ENCODE data around the gene IL17RB.

Gene IL17RB

DNA sequence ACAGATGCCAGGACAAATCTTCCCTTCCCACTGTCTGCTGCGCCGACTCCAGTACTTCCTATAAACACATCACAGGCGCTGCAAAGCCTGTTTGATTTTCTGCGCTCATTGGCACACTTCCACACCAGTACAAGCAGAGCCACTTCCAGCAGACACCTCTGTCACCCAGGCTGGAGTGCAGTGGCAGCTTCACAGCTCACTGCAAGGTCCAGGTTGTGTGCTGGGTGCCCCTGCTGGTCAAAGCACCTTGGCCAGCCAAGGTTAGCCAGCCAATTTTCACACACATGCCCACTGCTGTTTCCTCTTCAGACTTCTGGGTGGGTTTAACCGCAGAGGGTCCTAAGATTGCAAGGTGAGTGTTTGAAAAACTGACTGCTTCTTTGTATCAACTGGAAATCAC is 5.1 kb upstream of the IL17RB start:
- Histone ChIP-seq H3F3A (ENCODE audit: low read depth) (no peaks in the 10 kb centered on the region), H3K79me2 (ENCODE audit: insufficient read depth, low read length) (no peaks in the 10 kb centered on the region), H4K20me1 (ENCODE audit: insufficient read depth, low read length, poor library complexity, severe bottlenecking) (no peaks in the 10 kb centered on the region), H3K4me2 (ENCODE audit: low read depth, low read length, poor library complexity, severe bottlenecking) (no peak overlapping the region), H3K9me2 (replicated peaks; ENCODE audit: low read depth, low read length) (no peaks in the 10 kb centered on the region), H3K27me3 (ENCODE audit: insufficient read depth, low read length, poor library complexity, severe bottlenecking) (no peaks in the 10 kb centered on the region), H3K4me3 (ENCODE audit: low read length, poor library complexity, severe bottlenecking) (no peak overlapping the region), H3K9ac (ENCODE audit: low read depth, low read length, poor library complexity, severe bottlenecking) (no peak overlapping the region), H3K9me3 (ENCODE audit: insufficient read depth, low read depth, low read length) (no peaks in the 10 kb centered on the region), H3K36me3 (ENCODE audit: insufficient read depth, low read length) (no peaks in the 10 kb centered on the region), H2AFZ (ENCODE audit: low read length) (no peak overlapping the region), H3K4me1 (ENCODE audit: insufficient read depth, low read length, poor library complexity, severe bottlenecking) (no peaks in the 10 kb centered on the region)
- TF ChIP-seq, protein P1, sequence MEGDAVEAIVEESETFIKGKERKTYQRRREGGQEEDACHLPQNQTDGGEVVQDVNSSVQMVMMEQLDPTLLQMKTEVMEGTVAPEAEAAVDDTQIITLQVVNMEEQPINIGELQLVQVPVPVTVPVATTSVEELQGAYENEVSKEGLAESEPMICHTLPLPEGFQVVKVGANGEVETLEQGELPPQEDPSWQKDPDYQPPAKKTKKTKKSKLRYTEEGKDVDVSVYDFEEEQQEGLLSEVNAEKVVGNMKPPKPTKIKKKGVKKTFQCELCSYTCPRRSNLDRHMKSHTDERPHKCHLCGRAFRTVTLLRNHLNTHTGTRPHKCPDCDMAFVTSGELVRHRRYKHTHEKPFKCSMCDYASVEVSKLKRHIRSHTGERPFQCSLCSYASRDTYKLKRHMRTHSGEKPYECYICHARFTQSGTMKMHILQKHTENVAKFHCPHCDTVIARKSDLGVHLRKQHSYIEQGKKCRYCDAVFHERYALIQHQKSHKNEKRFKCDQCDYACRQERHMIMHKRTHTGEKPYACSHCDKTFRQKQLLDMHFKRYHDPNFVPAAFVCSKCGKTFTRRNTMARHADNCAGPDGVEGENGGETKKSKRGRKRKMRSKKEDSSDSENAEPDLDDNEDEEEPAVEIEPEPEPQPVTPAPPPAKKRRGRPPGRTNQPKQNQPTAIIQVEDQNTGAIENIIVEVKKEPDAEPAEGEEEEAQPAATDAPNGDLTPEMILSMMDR (conservative IDR thresholded peaks at IDR 0.05; ENCODE audit: low read length): no peak
- TF ChIP-seq EZH2phosphoT487 (IDR thresholded peaks at IDR 0.05; ENCODE audit: borderline replicate concordance): no peak

DNA sequence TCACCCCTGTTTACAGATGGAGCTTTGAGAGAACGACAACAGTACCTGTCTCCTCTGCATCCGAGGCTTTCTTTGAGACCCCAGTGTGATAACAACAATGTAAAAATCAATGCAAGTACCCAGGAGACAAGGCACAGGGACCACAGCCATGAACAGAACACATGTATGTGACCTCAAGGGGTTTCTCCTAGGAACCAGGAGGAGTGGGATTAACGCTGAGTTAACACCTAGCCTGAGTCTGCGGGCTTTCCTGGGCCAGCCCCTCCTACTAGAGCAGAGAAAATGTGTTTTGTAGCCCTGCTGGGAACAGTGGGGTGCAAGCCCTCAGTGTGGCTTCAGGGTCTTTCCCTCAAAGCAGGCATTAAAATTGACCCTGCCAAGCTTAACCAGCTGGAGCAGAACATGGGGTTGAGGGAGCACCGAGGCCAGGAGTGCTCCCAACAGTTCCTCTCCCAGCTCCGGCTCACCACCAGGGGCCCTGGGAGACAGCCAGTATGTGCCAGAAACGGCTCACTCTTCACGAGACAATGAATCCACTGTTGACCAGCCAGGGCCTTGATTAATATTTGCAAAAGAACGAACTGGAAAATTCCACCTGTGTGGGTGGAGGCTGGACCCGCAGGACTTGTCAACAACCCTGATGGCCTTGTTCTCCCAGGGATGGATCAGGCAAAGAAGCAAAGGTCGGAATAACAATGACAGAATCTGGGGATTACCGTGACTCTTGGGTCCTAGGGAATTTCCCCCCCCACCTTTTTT is 3.8 kb upstream of the IL17RB start:
- H2AFZ ChIP-seq (ENCODE audit: low read length): no peak overlapping the region
- no peaks in the 10 kb centered on the region for H3K9me3 ChIP-seq (ENCODE audit: insufficient read depth, low read depth, low read length)
- no peak overlapping the region for H3K4me2 ChIP-seq (ENCODE audit: low read depth, low read length, poor library complexity, severe bottlenecking)
- no peak for TF ChIP-seq EZH2phosphoT487 (IDR thresholded peaks at IDR 0.05; ENCODE audit: borderline replicate concordance)
- TF ChIP-seq, protein P1 (conservative IDR thresholded peaks at IDR 0.05; ENCODE audit: low read length): no peak
- H3K27me3 ChIP-seq (ENCODE audit: insufficient read depth, low read length, poor library complexity, severe bottlenecking): no peaks in the 10 kb centered on the region
- no peaks in the 10 kb centered on the region for H3K9me2 ChIP-seq (replicated peaks; ENCODE audit: low read depth, low read length)
- H3K9ac ChIP-seq (ENCODE audit: low read depth, low read length, poor library complexity, severe bottlenecking): no peak overlapping the region
- H3F3A ChIP-seq (ENCODE audit: low read depth): no peaks in the 10 kb centered on the region
- H3K4me3 ChIP-seq (ENCODE audit: low read length, poor library complexity, severe bottlenecking): no peak overlapping the region
- no peaks in the 10 kb centered on the region for H3K79me2 ChIP-seq (ENCODE audit: insufficient read depth, low read length)
- H4K20me1 ChIP-seq (ENCODE audit: insufficient read depth, low read length, poor library complexity, severe bottlenecking): no peaks in the 10 kb centered on the region
- H3K4me1 ChIP-seq (ENCODE audit: insufficient read depth, low read length, poor library complexity, severe bottlenecking): no peaks in the 10 kb centered on the region
- no peaks in the 10 kb centered on the region for H3K36me3 ChIP-seq (ENCODE audit: insufficient read depth, low read length)

DNA sequence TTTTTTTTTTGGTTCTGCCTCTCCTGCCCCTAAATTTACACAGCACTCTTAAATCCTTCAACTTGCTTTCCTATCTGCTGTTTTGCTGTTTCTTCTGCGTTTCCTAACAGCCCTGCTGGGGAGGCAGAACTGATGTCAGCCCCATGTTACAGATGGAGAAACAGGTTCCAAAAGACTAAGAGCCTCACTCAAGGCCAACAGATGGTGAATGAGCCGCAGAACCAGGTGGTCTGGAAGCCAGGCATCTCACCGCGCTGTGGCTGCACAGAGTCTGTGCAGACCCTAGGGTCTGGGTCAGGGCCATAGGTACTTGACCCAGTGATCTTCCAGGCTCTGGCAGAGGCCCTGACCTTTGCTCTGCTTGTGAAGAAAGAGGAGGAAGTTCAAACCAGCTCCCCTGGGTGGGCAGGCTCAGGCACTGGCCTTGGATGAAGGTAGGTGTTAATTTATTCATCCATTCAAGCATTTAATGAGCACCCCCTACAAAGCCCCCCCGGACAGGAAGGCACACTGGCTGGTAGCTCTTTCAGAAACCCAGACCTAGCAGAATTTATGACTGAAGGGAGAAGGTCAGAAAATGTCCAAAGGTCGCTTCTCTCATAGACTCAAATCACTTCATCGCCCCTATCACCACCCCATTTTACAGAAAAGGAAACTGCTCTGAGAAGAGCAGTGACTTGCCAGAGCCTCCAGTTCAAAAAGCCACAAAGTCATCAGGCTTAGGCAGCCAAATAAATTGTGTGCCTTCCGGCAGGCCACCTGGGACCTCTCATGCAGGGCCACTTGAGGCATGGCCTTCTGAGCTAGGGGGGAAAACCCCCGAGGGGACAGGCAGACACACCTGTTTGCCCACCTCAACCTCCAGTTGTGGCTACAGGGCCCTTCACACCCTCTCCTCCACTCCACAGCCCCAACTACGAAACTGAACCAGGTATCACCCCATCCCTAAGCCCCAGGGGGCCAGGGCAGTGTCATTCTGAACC is 2.9 kb upstream of the IL17RB start:
- TF ChIP-seq, protein P1 (conservative IDR thresholded peaks at IDR 0.05; ENCODE audit: low read length): no peak
- TF ChIP-seq EZH2phosphoT487 (IDR thresholded peaks at IDR 0.05; ENCODE audit: borderline replicate concordance): no peak
- Histone ChIP-seq H3K9ac (ENCODE audit: low read depth, low read length, poor library complexity, severe bottlenecking) (no peak overlapping the region), H3K4me2 (ENCODE audit: low read depth, low read length, poor library complexity, severe bottlenecking) (no peak overlapping the region)

More for the DNA sequence above, 2.9 kb upstream of the IL17RB start:
- H3K36me3 ChIP-seq (ENCODE audit: insufficient read depth, low read length): no peaks in the 10 kb centered on the region
- H3K9me2 ChIP-seq (replicated peaks; ENCODE audit: low read depth, low read length): no peaks in the 10 kb centered on the region
- H3K4me1 ChIP-seq (ENCODE audit: insufficient read depth, low read length, poor library complexity, severe bottlenecking): no peaks in the 10 kb centered on the region
- no peaks in the 10 kb centered on the region for H4K20me1 ChIP-seq (ENCODE audit: insufficient read depth, low read length, poor library complexity, severe bottlenecking)
- H3K4me3 ChIP-seq (ENCODE audit: low read length, poor library complexity, severe bottlenecking): no peak overlapping the region
- H3K79me2 ChIP-seq (ENCODE audit: insufficient read depth, low read length): no peaks in the 10 kb centered on the region
- no peaks in the 10 kb centered on the region for H3K9me3 ChIP-seq (ENCODE audit: insufficient read depth, low read depth, low read length)
- no peak overlapping the region for H2AFZ ChIP-seq (ENCODE audit: low read length)
- no peaks in the 10 kb centered on the region for H3K27me3 ChIP-seq (ENCODE audit: insufficient read depth, low read length, poor library complexity, severe bottlenecking)
- H3F3A ChIP-seq (ENCODE audit: low read depth): no peaks in the 10 kb centered on the region
